ENCODE data around the gene LSP1.
"Not testable (repeated sequence)": the region's sequence is repeated elsewhere in the genome, so short reads cannot be mapped to it uniquely, and the experiment has no call there.

- TF ChIP-seq POLR2A, POLR2AphosphoS5, CTCF (IDR thresholded peaks at IDR 0.05): not testable (repeated sequence)
Measured at GRCh38 chr11:1886551-1886950, 33.7 kb downstream of the LSP1 start.
